A673 (cell line): ENCODE results near the gene PIP4K2C. TPM values are rescaled to one million over a fixed set of nuclear protein-coding genes. Genes with fewer than 3 reads are reported as not detected.

Experiments used
- BruUV-seq: library from RNA; stranded (reverse); fragments of 400-500 nt; replicated peaks from 2 replicates; lab custom pipeline; 2021; lab: Mats Ljungman, UMichigan
- CTCF ChIA-PET: fragments of 300-600 bp; sonication (Branson Sonifier 250); formaldehyde crosslinking; loops from one replicate; lab custom pipeline; 2022; ENCODE audit warnings: antibody characterized with exemption; lab: Charles Lee
- POLR2A ChIA-PET: fragments of 300-600 bp; sonication (Branson Sonifier 250); formaldehyde crosslinking; loops from one replicate; lab custom pipeline; 2022; ENCODE audit warnings: antibody characterized with exemption; ENCODE audit not compliant: low non-redundant PET; lab: Charles Lee
- DNase-seq: peaks from one replicate; pipeline ENCODE4 v3.0.0-alpha.2; 2015; ENCODE audit warnings: low spot score
- H3K27ac ChIP-seq: fragments of 200-600 bp; sonication (generic); 2 replicates; pipeline ENCODE4 v1.5.1; 2016; ENCODE audit warnings: mixed run types, low read depth, mild to moderate bottlenecking, mixed read lengths, antibody characterized with exemption, low read length; ENCODE audit not compliant: poor library complexity, severe bottlenecking
- H3K27me3 ChIP-seq: fragments of 200-600 bp; sonication (generic); replicated peaks from 2 replicates; pipeline ENCODE4 v1.6.1; 2017; ENCODE audit warnings: mixed run types, low read depth, mild to moderate bottlenecking, mixed read lengths, antibody characterized with exemption, low read length; ENCODE audit not compliant: insufficient read depth, poor library complexity
- H3K36me3 ChIP-seq: fragments of 200-600 bp; sonication (generic); 2 replicates; pipeline ENCODE4 v1.6.1; 2016; ENCODE audit warnings: mixed run types, mild to moderate bottlenecking, mixed read lengths, antibody characterized with exemption, low read length; ENCODE audit not compliant: insufficient read depth, poor library complexity, severe bottlenecking
- H3K4me1 ChIP-seq: fragments of 200-600 bp; sonication (generic); 2 replicates; pipeline ENCODE4 v1.6.1; 2017; ENCODE audit warnings: mixed run types, mild to moderate bottlenecking, mixed read lengths, antibody characterized with exemption, low read length; ENCODE audit not compliant: insufficient read depth, poor library complexity, severe bottlenecking
- H3K4me3 ChIP-seq: fragments of 200-600 bp; sonication (generic); 2 replicates; pipeline ENCODE4 v1.5.1; 2016; ENCODE audit warnings: low read depth, mixed run types, mild to moderate bottlenecking, mixed read lengths, low read length; ENCODE audit not compliant: poor library complexity, severe bottlenecking
- H3K9me3 ChIP-seq: fragments of 200-600 bp; sonication (generic); 2 replicates; pipeline ENCODE4 v1.6.1; 2016; ENCODE audit warnings: mixed run types, low read depth, mild to moderate bottlenecking, mixed read lengths, antibody characterized with exemption, low read length; ENCODE audit not compliant: poor library complexity, severe bottlenecking
- EZH2 ChIP-seq: fragments of 200-600 bp; sonication (generic); IDR thresholded peaks from 2 replicates; pipeline ENCODE4 v1.6.1; 2017; ENCODE audit warnings: borderline replicate concordance, low read depth, mild to moderate bottlenecking, mixed read lengths, antibody characterized with exemption, low read length; ENCODE audit not compliant: poor library complexity, severe bottlenecking
- intact Hi-C: fragments of 100-400 bp; cut with micrococcal nuclease; formaldehyde crosslinking; loops from one replicate; pipeline ENCODE4 v1.10.0; 2022; ENCODE audit not compliant: unreplicated experiment
- total RNA-seq: library from RNA; stranded (reverse); gene quantifications from 2 replicates; pipeline ENCODE4 v1.2.3, GENCODE V29; 2021
- TF ChIP-seq, protein P1 (sequence below): fragments of 300-800, 200-600 bp; sonication (generic); conservative IDR thresholded peaks from 2 replicates; pipeline ENCODE4 v1.5.1; 2017; ENCODE audit warnings: low read depth, mild to moderate bottlenecking, antibody characterized with exemption, low read length, moderate library complexity, mixed read lengths

Gene PIP4K2C
- total RNA-seq, 1 experiment from 2014 or later: 34.9 TPM

DNA sequence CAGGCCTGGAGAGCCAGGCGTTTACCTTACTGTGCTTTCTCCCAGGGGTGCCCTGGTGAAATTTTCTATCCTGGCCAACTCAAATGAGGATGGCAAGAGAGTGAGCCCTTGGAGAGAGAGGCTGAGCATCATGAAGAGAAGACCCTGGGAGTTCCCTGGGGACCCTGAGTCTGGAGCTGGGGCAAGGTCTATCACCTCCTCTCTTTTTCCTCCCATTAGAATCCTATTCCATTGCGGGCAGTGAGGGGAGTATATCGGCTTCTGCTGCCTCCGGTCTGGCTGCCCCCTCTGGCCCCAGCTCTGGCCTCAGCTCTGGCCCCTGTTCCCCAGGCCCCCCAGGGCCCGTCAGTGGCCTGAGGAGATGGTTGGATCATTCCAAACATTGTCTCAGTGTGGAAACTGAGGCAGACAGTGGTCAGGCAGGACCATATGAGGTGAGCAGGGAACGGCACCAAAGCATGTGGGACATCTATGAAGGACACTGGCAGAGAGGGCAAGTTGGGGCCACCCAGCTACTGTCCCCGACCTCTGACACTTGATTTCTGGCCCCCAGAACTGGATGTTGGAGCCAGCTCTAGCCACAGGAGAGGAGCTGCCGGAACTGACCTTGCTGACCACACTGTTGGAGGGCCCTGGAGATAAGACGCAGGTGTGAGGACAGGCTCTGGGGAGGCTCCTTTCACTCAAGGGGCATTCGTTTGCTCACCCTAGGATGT, 21.9 kb downstream of the PIP4K2C start:
- H3K9me3 ChIP-seq: no peaks in the 10 kb centered on the region
- intact Hi-C loops: no loop called here
- peaks cover 25% of the 10 kb centered on the region for H3K4me1 ChIP-seq
- POLR2A ChIA-PET: no interaction called here
- TF ChIP-seq EZH2: no peak
- TF ChIP-seq, protein P1, sequence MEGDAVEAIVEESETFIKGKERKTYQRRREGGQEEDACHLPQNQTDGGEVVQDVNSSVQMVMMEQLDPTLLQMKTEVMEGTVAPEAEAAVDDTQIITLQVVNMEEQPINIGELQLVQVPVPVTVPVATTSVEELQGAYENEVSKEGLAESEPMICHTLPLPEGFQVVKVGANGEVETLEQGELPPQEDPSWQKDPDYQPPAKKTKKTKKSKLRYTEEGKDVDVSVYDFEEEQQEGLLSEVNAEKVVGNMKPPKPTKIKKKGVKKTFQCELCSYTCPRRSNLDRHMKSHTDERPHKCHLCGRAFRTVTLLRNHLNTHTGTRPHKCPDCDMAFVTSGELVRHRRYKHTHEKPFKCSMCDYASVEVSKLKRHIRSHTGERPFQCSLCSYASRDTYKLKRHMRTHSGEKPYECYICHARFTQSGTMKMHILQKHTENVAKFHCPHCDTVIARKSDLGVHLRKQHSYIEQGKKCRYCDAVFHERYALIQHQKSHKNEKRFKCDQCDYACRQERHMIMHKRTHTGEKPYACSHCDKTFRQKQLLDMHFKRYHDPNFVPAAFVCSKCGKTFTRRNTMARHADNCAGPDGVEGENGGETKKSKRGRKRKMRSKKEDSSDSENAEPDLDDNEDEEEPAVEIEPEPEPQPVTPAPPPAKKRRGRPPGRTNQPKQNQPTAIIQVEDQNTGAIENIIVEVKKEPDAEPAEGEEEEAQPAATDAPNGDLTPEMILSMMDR: no peak
- no peak for DNase-seq
- peak overlapping the region; percentile 78 for H3K4me3 ChIP-seq
- H3K27ac ChIP-seq: no peak overlapping the region
- BruUV-seq: no TSS peak
- H3K27me3 ChIP-seq: no peaks in the 10 kb centered on the region
- CTCF ChIA-PET: no interaction called here
- peaks cover 13% of the 10 kb centered on the region for H3K36me3 ChIP-seq

DNA sequence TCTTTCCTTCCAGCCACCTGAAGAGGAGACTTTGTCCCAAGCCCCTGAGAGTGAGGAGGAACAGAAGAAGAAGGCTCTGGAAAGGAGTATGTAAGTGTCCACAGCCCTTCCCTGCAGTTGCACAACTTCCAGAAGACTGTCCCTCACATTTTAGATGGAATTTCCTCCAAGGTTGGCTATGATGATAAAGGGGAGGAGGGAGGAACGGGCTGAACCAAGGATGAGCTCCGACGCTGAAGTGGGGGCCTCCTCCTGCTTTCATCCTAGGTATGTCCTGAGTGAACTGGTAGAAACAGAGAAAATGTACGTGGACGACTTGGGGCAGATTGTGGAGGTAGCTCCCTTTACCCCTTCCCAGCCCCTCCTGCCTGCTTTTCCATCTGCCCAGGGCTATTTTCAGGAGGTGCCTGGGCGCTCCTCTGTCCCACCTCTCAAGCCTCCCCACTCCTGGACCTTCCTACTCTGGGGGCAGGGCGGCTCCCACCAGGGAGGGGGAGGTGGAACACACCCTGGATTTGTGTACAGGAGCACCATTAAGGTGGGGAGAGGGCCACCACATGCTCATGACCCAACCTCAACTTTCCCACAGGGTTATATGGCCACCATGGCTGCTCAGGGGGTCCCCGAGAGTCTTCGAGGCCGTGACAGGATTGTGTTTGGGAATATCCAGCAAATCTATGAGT, 22.6 kb downstream of the PIP4K2C start:
- no TSS peak for BruUV-seq
- no peaks in the 10 kb centered on the region for H3K27me3 ChIP-seq
- POLR2A ChIA-PET: no interaction called here
- peaks cover 10% of the 10 kb centered on the region for H3K36me3 ChIP-seq
- peaks cover 25% of the 10 kb centered on the region for H3K4me1 ChIP-seq
- no peak overlapping the region for H3K27ac ChIP-seq
- intact Hi-C loops: no loop called here
- no peak for TF ChIP-seq EZH2
- TF ChIP-seq, protein P1: no peak
- CTCF ChIA-PET: no interaction called here
- H3K9me3 ChIP-seq: no peaks in the 10 kb centered on the region
- no peak overlapping the region for H3K4me3 ChIP-seq
- no peak for DNase-seq

- POLR2A ChIA-PET: no interaction called here
These were observed 23.4 kb downstream of the PIP4K2C start for GRCh38 chr12:57614178-57614947.

More at GRCh38 chr12:57614178-57614947, 23.4 kb downstream of the PIP4K2C start:
- CTCF ChIA-PET: no interaction called here
- peak; percentile 69 for DNase-seq
- H3K36me3 ChIP-seq: peaks cover 10% of the 10 kb centered on the region
- H3K27ac ChIP-seq: no peak overlapping the region
- no TSS peak for BruUV-seq
- H3K4me1 ChIP-seq: peaks cover 25% of the 10 kb centered on the region
- no peak for TF ChIP-seq EZH2
- TF ChIP-seq, protein P1: no peak
- no peaks in the 10 kb centered on the region for H3K27me3 ChIP-seq
- no peak overlapping the region for H3K4me3 ChIP-seq
- H3K9me3 ChIP-seq: no peaks in the 10 kb centered on the region
- intact Hi-C loops: no loop called here
